HEK293 (cell line): ENCODE measurements around the gene C1orf146.

Experiments
- BCL11B ChIP-seq: fragments of 450-650 bp; formaldehyde crosslinking; IDR thresholded peaks from 2 replicates; pipeline ENCODE4 v1.5.1; 2016; ENCODE audit warnings: low read depth, missing biosample characterization, missing genetic modification characterization
- YY1 ChIP-seq: fragments of 450-650 bp; formaldehyde crosslinking; IDR thresholded peaks from 2 replicates; pipeline ENCODE4 v1.5.1; 2018; ENCODE audit warnings: missing biosample characterization, missing genetic modification characterization
- ZNF140 ChIP-seq: fragments of 450-650 bp; formaldehyde crosslinking; IDR thresholded peaks from 2 replicates; pipeline ENCODE4 v1.5.1; 2016; ENCODE audit warnings: missing biosample characterization, missing genetic modification characterization
- ZNF521 ChIP-seq: fragments of 450-650 bp; formaldehyde crosslinking; IDR thresholded peaks from 2 replicates; pipeline ENCODE4 v1.5.1; 2017; ENCODE audit warnings: missing biosample characterization, mild to moderate bottlenecking, missing genetic modification characterization
- ZNF670 ChIP-seq: fragments of 450-650 bp; formaldehyde crosslinking; IDR thresholded peaks from 2 replicates; pipeline ENCODE4 v1.5.1; 2016; ENCODE audit warnings: missing biosample characterization, missing genetic modification characterization, low read depth
- ZNF776 ChIP-seq: fragments of 450-650 bp; formaldehyde crosslinking; IDR thresholded peaks from 2 replicates; pipeline ENCODE4 v1.5.0; 2017; ENCODE audit warnings: missing biosample characterization, missing genetic modification characterization, borderline replicate concordance
- ZNF785 ChIP-seq: fragments of 450-650 bp; formaldehyde crosslinking; IDR thresholded peaks from 2 replicates; pipeline ENCODE4 v1.5.1; 2016; ENCODE audit warnings: missing biosample characterization, missing genetic modification characterization
- TF ChIP-seq, protein P1 (sequence below): fragments of 450-650 bp; formaldehyde crosslinking; IDR thresholded peaks from 2 replicates; pipeline ENCODE4 v1.5.1; 2016; ENCODE audit warnings: missing biosample characterization, missing genetic modification characterization
- TF ChIP-seq, protein P2 (sequence below): fragments of 450-650 bp; formaldehyde crosslinking; IDR thresholded peaks from 2 replicates; pipeline ENCODE4 v1.5.1; 2016; ENCODE audit warnings: missing biosample characterization, missing genetic modification characterization
- TF ChIP-seq, protein P3 (sequence below): fragments of 450-650 bp; formaldehyde crosslinking; IDR thresholded peaks from 2 replicates; pipeline ENCODE4 v1.5.1; 2017; ENCODE audit warnings: missing biosample characterization, missing genetic modification characterization

DNA sequence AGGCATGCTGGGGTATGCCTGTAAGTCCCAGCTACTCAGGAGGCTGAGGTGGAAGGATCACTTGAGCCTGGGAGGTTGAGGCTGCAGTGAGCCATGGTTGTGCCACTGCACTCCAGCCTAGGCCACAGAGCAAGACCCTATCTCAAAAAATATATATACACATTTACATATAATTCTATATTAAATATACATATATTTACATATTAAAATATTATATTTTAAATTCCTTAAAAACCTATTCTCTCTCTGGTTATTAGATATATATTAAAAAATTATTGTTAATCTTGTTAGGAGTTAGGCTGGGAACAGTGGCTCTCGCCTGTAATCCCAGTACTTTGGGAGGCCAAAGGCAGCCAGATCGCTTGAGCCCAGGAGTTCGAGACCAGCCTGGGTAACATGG lies 58.4 kb downstream of the C1orf146 start:
- TF ChIP-seq, protein P1, sequence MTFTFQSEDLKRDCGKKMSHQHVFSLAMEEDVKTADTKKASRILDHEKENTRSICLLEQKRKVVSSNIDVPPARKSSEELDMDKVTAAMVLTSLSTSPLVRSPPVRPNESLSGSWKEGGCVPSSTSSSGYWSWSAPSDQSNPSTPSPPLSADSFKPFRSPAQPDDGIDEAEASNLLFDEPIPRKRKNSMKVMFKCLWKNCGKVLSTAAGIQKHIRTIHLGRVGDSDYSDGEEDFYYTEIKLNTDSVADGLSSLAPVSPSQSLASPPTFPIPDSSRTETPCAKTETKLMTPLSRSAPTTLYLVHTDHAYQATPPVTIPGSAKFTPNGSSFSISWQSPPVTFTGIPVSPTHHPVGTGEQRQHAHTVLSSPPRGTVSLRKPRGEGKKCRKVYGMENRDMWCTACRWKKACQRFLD (tag by site-specific recombination): no peak
- no peak for TF ChIP-seq ZNF140 (tag by site-specific recombination)
- TF ChIP-seq, protein P2, sequence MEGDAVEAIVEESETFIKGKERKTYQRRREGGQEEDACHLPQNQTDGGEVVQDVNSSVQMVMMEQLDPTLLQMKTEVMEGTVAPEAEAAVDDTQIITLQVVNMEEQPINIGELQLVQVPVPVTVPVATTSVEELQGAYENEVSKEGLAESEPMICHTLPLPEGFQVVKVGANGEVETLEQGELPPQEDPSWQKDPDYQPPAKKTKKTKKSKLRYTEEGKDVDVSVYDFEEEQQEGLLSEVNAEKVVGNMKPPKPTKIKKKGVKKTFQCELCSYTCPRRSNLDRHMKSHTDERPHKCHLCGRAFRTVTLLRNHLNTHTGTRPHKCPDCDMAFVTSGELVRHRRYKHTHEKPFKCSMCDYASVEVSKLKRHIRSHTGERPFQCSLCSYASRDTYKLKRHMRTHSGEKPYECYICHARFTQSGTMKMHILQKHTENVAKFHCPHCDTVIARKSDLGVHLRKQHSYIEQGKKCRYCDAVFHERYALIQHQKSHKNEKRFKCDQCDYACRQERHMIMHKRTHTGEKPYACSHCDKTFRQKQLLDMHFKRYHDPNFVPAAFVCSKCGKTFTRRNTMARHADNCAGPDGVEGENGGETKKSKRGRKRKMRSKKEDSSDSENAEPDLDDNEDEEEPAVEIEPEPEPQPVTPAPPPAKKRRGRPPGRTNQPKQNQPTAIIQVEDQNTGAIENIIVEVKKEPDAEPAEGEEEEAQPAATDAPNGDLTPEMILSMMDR (tag by site-specific recombination): no peak
- TF ChIP-seq YY1 (tag by site-specific recombination): no peak
- TF ChIP-seq, protein P3, sequence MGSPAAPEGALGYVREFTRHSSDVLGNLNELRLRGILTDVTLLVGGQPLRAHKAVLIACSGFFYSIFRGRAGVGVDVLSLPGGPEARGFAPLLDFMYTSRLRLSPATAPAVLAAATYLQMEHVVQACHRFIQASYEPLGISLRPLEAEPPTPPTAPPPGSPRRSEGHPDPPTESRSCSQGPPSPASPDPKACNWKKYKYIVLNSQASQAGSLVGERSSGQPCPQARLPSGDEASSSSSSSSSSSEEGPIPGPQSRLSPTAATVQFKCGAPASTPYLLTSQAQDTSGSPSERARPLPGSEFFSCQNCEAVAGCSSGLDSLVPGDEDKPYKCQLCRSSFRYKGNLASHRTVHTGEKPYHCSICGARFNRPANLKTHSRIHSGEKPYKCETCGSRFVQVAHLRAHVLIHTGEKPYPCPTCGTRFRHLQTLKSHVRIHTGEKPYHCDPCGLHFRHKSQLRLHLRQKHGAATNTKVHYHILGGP: no peak
- no peak for TF ChIP-seq ZNF670 (tag by site-specific recombination)
- TF ChIP-seq BCL11B (tag by site-specific recombination): no peak
- TF ChIP-seq ZNF785: no peak
- TF ChIP-seq ZNF521 (tag by site-specific recombination): no peak
- TF ChIP-seq ZNF776 (tag by site-specific recombination): no peak
